OCI-LY7 (cell line): ENCODE data around the gene CTPS2. TPM values are rescaled to one million over a fixed set of nuclear protein-coding genes. Genes with fewer than 3 reads are reported as not detected.

Source experiments
- BruUV-seq: library from RNA; stranded (reverse); fragments of 400-500 nt; replicated peaks from 2 replicates; lab custom pipeline; 2021; lab: Mats Ljungman, UMichigan
- CTCF ChIA-PET: fragments of 300-600 bp; sonication (Branson Sonifier 250); formaldehyde crosslinking; loops from one replicate; lab custom pipeline; 2022; ENCODE audit warnings: antibody characterized with exemption; ENCODE audit not compliant: unreplicated experiment; lab: Charles Lee
- POLR2A ChIA-PET: fragments of 300-600 bp; sonication (Branson Sonifier 250); formaldehyde crosslinking; loops from one replicate; lab custom pipeline; 2022; ENCODE audit warnings: antibody characterized with exemption; lab: Charles Lee
- DNase-seq: peaks from one replicate; pipeline ENCODE4 v3.0.0-alpha.2; 2015; ENCODE audit warnings: low spot score
- H2AFZ ChIP-seq: fragments of 200-600 bp; sonication (generic), shearing (Covaris generic); 2 replicates; pipeline ENCODE4 v1.6.1; 2014; ENCODE audit warnings: mild to moderate bottlenecking, antibody characterized with exemption, low read length, moderate library complexity
- H3K27ac ChIP-seq: fragments of 200-600 bp; sonication (generic); 2 replicates; pipeline ENCODE4 v1.5.1; 2014; ENCODE audit warnings: mixed run types, low read depth, mild to moderate bottlenecking, moderate library complexity, low read length, inconsistent platforms; ENCODE audit not compliant: poor library complexity, severe bottlenecking
- H3K36me3 ChIP-seq: fragments of 200-600 bp; sonication (generic); 2 replicates; pipeline ENCODE4 v1.6.1; 2014; ENCODE audit warnings: mild to moderate bottlenecking, antibody characterized with exemption, low read length, moderate library complexity, mixed read lengths; ENCODE audit not compliant: insufficient read depth
- H3K4me1 ChIP-seq: fragments of 200-600 bp; sonication (generic); 2 replicates; pipeline ENCODE4 v1.5.1; 2014; ENCODE audit warnings: mild to moderate bottlenecking, low read length; ENCODE audit not compliant: insufficient read depth, poor library complexity, severe bottlenecking
- H3K4me2 ChIP-seq: fragments of 200-600 bp; sonication (generic); 2 replicates; pipeline ENCODE4 v1.6.1; 2014; ENCODE audit warnings: mild to moderate bottlenecking, low read length
- H3K4me3 ChIP-seq: fragments of 200-600 bp; sonication (generic); 2 replicates; pipeline ENCODE4 v1.5.1; 2014; ENCODE audit warnings: mild to moderate bottlenecking, low read depth, low read length; ENCODE audit not compliant: poor library complexity, severe bottlenecking
- H3K79me2 ChIP-seq: fragments of 200-600 bp; sonication (generic); 2 replicates; pipeline ENCODE4 v1.6.1; 2016; ENCODE audit warnings: low read depth, mild to moderate bottlenecking, low read length, moderate library complexity, mixed read lengths; ENCODE audit not compliant: insufficient read depth
- H3K9me2 ChIP-seq: fragments of 200-600 bp; sonication (generic); 2 replicates; pipeline ENCODE4 v1.6.1; 2016; ENCODE audit warnings: mild to moderate bottlenecking, low read length, mixed read lengths; ENCODE audit not compliant: insufficient read depth
- H3K9me3 ChIP-seq: fragments of 200-600 bp; sonication (generic); 2 replicates; pipeline ENCODE4 v1.6.1; 2014; ENCODE audit warnings: mild to moderate bottlenecking, mixed run types, low read length, mixed read lengths
- H4K20me1 ChIP-seq: fragments of 200-600 bp; sonication (generic); 2 replicates; pipeline ENCODE4 v1.6.1; 2014; ENCODE audit warnings: mild to moderate bottlenecking, antibody characterized with exemption, low read length, moderate library complexity, mixed read lengths; ENCODE audit not compliant: insufficient read depth
- CTCF ChIP-seq: fragments of 200-600 bp; sonication (generic); conservative IDR thresholded peaks from 2 replicates; pipeline ENCODE4 v1.5.1; 2014; ENCODE audit warnings: mild to moderate bottlenecking, antibody characterized with exemption, low read length, moderate library complexity, mixed read lengths
- EZH2phosphoT487 ChIP-seq: fragments of 200-600 bp; sonication (generic); IDR thresholded peaks from 2 replicates; pipeline ENCODE4 v1.6.1; 2018; ENCODE audit warnings: low read depth, borderline replicate concordance, mild to moderate bottlenecking, mixed run types, antibody characterized with exemption, low read length, moderate library complexity, mixed read lengths
- intact Hi-C: fragments of 100-400 bp; cut with micrococcal nuclease; formaldehyde crosslinking; loops from one replicate; pipeline ENCODE4 v1.10.0; 2022; ENCODE audit not compliant: unreplicated experiment
- total RNA-seq, 2 experiments: library from RNA; depleted of rRNA in 1 of 2; stranded (reverse); fragments of >200 nt in 1 of 2; shearing (Covaris generic) in 1 of 2; gene quantifications; 2 replicates each; pipeline ENCODE4 v1.2.3, GENCODE V29; 2014 to 2022

CTPS2 gene
- total RNA-seq, 2 experiments from 2014 or later, result 15.9 to 21.3 TPM

- H2AFZ ChIP-seq, result no peak overlapping the region
- intact Hi-C loops, result no loop called here
- no TSS peak for BruUV-seq
- H3K27ac ChIP-seq, result no peak overlapping the region
- TF ChIP-seq EZH2phosphoT487 (no peak), CTCF (no peak)
- H3K79me2 ChIP-seq, result no peaks in the 10 kb centered on the region
- no peaks in the 10 kb centered on the region for H3K4me1 ChIP-seq
- POLR2A ChIA-PET, result no interaction called here
- no peaks in the 10 kb centered on the region for H4K20me1 ChIP-seq
- H3K9me3 ChIP-seq, result no peaks in the 10 kb centered on the region
- no peaks in the 10 kb centered on the region for H3K9me2 ChIP-seq
- H3K4me3 ChIP-seq, result no peak overlapping the region
- CTCF ChIA-PET, result no interaction called here
- no peak overlapping the region for H3K4me2 ChIP-seq
- no peak for DNase-seq
- no peaks in the 10 kb centered on the region for H3K36me3 ChIP-seq
Observed at GRCh38 chrX:16658284-16658683, 54.2 kb downstream of the CTPS2 start.

- Histone ChIP-seq H3K9me3 (no peaks in the 10 kb centered on the region), H3K4me2 (no peak overlapping the region), H3K4me1 (no peaks in the 10 kb centered on the region), H3K27ac (no peak overlapping the region), H3K36me3 (no peaks in the 10 kb centered on the region), H2AFZ (no peak overlapping the region), H3K9me2 (no peaks in the 10 kb centered on the region), H3K79me2 (no peaks in the 10 kb centered on the region), H4K20me1 (no peaks in the 10 kb centered on the region), H3K4me3 (no peak overlapping the region)
- TF ChIP-seq EZH2phosphoT487 (no peak), CTCF (no peak)
- POLR2A ChIA-PET, result no interaction called here
- DNase-seq, result no peak
- BruUV-seq, result no TSS peak
- intact Hi-C loops, result no loop called here
- CTCF ChIA-PET, result no interaction called here
Observed at GRCh38 chrX:16654093-16654492, 58.4 kb downstream of the CTPS2 start.

- Histone ChIP-seq H3K9me3 (no peaks in the 10 kb centered on the region), H3K4me2 (no peak overlapping the region), H3K27ac (no peak overlapping the region), H4K20me1 (no peaks in the 10 kb centered on the region), H3K9me2 (no peaks in the 10 kb centered on the region), H2AFZ (no peak overlapping the region), H3K4me1 (no peaks in the 10 kb centered on the region), H3K4me3 (no peak overlapping the region), H3K79me2 (no peaks in the 10 kb centered on the region), H3K36me3 (no peaks in the 10 kb centered on the region)
- no peak for DNase-seq
- TF ChIP-seq EZH2phosphoT487 (no peak), CTCF (no peak)
- ChIA-PET CTCF (interaction anchor here (0.6 kb wide), 1 partner anchor 888 kb away, joined by 3 read pairs; no protein-coding TSS in a partner anchor), POLR2A (no interaction called here)
- no TSS peak for BruUV-seq
- intact Hi-C loops, result no loop called here
Observed at GRCh38 chrX:16653424-16653823, 59.0 kb downstream of the CTPS2 start.
